K562 (cell line): ENCODE data around the gene PTPN7. TPM values are rescaled to one million over a fixed set of nuclear protein-coding genes. Genes with fewer than 3 reads are reported as not detected.
A peak's percentile ranks its signal among the peaks of the same experiment; 100 is the strongest.

Source experiments
- CCAR2 ChIP-seq: fragments of 200-400 bp; formaldehyde crosslinking; IDR thresholded peaks from 2 replicates; pipeline ENCODE4 v1.6.1; 2017; ENCODE audit warnings: mild to moderate bottlenecking, low read depth, low read length
- ELF2 ChIP-seq: fragments of 250-450 bp; sonication (Bioruptor Pico); IDR thresholded peaks from 2 replicates; pipeline ENCODE4 v1.5.0; 2021; ENCODE audit warnings: mild to moderate bottlenecking
- KLF10 ChIP-seq: fragments of 250-450 bp; sonication (Bioruptor Pico); IDR thresholded peaks from 2 replicates; pipeline ENCODE4 v1.6.1; 2021; ENCODE audit warnings: matching md5 sums
- L3MBTL2 ChIP-seq: fragments of 450-650 bp; IDR thresholded peaks from 2 replicates; pipeline ENCODE4 v1.6.1; 2016; ENCODE audit warnings: mild to moderate bottlenecking, moderate library complexity
- MYBL2 ChIP-seq, 2 experiments: fragments of 450-650 bp in 1 of 2; sonication (generic) in 1 of 2; formaldehyde crosslinking in 1 of 2; IDR thresholded peaks; 2 replicates each; pipeline versions ENCODE4 v1.6.1 to v1.8.1; 2017 to 2022; ENCODE audit warnings: borderline replicate concordance in 1 of 2, inconsistent platforms in 1 of 2, low read depth in 1 of 2, mild to moderate bottlenecking in 1 of 2, missing genetic modification reagents in 1 of 2, moderate library complexity in 1 of 2
- MYNN ChIP-seq, 2 experiments: sonication (generic); formaldehyde crosslinking in 1 of 2; IDR thresholded peaks; 2 replicates each; pipeline versions ENCODE4 v1.5.0 to v1.6.1; 2016 to 2020; ENCODE audit warnings: antibody characterized with exemption in 1 of 2, missing genetic modification reagents in 1 of 2
- NCOA6 ChIP-seq: fragments of 450-650 bp; IDR thresholded peaks from 2 replicates; pipeline ENCODE4 v1.6.1; 2017; ENCODE audit warnings: mild to moderate bottlenecking
- SIN3B ChIP-seq: fragments of 450-650 bp; IDR thresholded peaks from 2 replicates; pipeline ENCODE4 v1.6.1; 2017; ENCODE audit warnings: low read depth, mild to moderate bottlenecking, moderate library complexity
- SMAD1 ChIP-seq: fragments of 150-350 bp; IDR thresholded peaks from 2 replicates; pipeline ENCODE4 v1.6.1; 2014; ENCODE audit warnings: low read length, low read depth; ENCODE audit not compliant: partially characterized antibody
- SUPT5H ChIP-seq: fragments of 450-650 bp; IDR thresholded peaks from 2 replicates; pipeline ENCODE4 v1.6.1; 2016
- TRIM28 ChIP-seq: fragments of 450-650 bp; IDR thresholded peaks from 2 replicates; pipeline ENCODE4 v1.6.1; 2017
- ZC3H4 ChIP-seq: sonication (generic); formaldehyde crosslinking; IDR thresholded peaks from 2 replicates; pipeline ENCODE4 v1.9.0; 2021; ENCODE audit warnings: missing genetic modification reagents, borderline replicate concordance
- ZNF384 ChIP-seq: IDR thresholded peaks from 2 replicates; pipeline ENCODE4 v1.6.1; 2012; ENCODE audit warnings: low read depth, low read length, improper control_type of control experiment
- polyA plus RNA-seq, 8 experiments: library from polyadenylated mRNA; depleted of rRNA in 4 of 8; stranded (reverse) in 5 of 8; unstranded in 3 of 8; fragments of >200 nt; fragmentation: Nextera tagmentation in 2 of 8; fragmentation: Illumina TruSeq in 1 of 8; extraction: Ambion mirVana in 2 of 8; extraction: Trizol in 1 of 8; gene quantifications; 2 replicates each; pipeline versions ENCODE4 v1.2.1 to v1.2.3, GENCODE V29; 2011 to 2014; ENCODE audit warnings: inconsistent platforms in 1 of 8, missing spikeins in 1 of 8
- total RNA-seq, 7 experiments: library from RNA; depleted of rRNA in 6 of 7; stranded (reverse); fragments of >200 nt in 6 of 7; fragmentation: Illumina TruSeq in 2 of 7; extraction: Trizol in 2 of 7; gene quantifications; 2 replicates each; pipeline versions ENCODE4 v1.2.1 to v1.2.3, GENCODE V29; 2011 to 2021; ENCODE audit warnings: low replicate concordance in 1 of 7
- TF ChIP-seq, protein P1 (sequence below): sonication (generic); formaldehyde crosslinking; IDR thresholded peaks from 2 replicates; pipeline ENCODE4 v1.8.1; 2022; ENCODE audit warnings: missing genetic modification reagents
- TF ChIP-seq, protein P2 (sequence below): fragments of 450-650 bp; IDR thresholded peaks from 2 replicates; pipeline ENCODE4 v1.6.1; 2017; ENCODE audit warnings: mild to moderate bottlenecking, moderate library complexity
- TF ChIP-seq, protein P3 (sequence below): fragments of 450-650 bp; IDR thresholded peaks from 2 replicates; pipeline ENCODE4 v1.6.1; 2018; ENCODE audit not compliant: partially characterized antibody
- TF ChIP-seq, protein P4 (sequence below): fragments of 450-650 bp; conservative IDR thresholded peaks from 2 replicates; pipeline ENCODE4 v1.6.1; 2016; ENCODE audit warnings: missing genetic modification characterization, low read depth, mild to moderate bottlenecking, control low read depth, missing compliant biosample characterization

Gene PTPN7
- total and polyA plus RNA-seq, 9 of the 15 experiments (the other 6 are each of a cell fraction or from before 2014, with no cell fraction given) = 18.7 to 144 (median 120) TPM

DNA sequence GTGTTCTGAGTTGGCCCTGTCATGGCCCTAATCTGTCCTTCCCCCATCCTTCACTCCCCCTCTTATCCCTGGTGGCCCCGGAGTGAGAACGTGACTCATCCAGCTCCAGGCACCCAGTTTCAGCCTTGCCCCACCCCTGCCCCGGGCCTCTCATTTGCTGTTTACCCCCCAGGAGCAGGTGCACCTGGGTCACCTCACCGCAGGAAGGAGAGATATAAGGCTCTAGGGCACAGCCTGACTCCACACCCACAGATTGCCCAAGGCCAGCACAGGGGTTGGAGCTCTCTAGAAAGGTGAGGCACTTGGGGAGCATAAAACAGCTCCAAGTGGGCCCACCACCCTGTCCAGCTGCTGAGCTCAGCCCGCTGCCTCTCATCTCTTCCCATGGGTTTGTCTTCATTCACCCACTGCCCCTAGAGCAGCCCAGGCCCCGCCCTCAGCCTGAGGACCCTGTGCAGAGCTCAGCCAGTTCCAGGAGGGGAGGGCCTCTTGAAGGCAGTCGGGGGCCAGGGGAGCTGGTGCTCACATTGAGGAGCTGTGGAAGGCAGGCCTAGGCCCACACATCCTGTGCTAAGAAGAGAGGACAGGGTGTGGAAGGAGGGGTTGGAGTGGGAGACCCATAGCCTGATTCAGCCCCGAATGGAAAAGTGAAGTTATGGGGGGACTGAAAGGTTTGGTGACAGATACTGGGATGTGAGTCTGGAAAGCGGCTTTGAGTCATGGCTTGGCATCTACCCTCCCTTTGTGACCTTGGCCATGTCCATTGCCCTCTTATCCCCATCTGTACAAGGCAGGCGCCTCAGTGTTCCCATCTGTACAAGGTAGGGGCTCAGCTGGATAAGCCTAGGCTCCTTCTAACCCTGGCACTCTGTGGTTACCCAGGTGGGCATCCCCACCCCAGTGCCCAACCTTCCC, 53.8 kb downstream of the PTPN7 start (continued):
- TF ChIP-seq, protein P1, sequence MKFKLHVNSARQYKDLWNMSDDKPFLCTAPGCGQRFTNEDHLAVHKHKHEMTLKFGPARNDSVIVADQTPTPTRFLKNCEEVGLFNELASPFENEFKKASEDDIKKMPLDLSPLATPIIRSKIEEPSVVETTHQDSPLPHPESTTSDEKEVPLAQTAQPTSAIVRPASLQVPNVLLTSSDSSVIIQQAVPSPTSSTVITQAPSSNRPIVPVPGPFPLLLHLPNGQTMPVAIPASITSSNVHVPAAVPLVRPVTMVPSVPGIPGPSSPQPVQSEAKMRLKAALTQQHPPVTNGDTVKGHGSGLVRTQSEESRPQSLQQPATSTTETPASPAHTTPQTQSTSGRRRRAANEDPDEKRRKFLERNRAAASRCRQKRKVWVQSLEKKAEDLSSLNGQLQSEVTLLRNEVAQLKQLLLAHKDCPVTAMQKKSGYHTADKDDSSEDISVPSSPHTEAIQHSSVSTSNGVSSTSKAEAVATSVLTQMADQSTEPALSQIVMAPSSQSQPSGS (CRISPR knock-in tag) = no peak
- no peak for TF ChIP-seq CCAR2
- TF ChIP-seq, protein P2, sequence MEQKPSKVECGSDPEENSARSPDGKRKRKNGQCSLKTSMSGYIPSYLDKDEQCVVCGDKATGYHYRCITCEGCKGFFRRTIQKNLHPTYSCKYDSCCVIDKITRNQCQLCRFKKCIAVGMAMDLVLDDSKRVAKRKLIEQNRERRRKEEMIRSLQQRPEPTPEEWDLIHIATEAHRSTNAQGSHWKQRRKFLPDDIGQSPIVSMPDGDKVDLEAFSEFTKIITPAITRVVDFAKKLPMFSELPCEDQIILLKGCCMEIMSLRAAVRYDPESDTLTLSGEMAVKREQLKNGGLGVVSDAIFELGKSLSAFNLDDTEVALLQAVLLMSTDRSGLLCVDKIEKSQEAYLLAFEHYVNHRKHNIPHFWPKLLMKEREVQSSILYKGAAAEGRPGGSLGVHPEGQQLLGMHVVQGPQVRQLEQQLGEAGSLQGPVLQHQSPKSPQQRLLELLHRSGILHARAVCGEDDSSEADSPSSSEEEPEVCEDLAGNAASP = no peak
- TF ChIP-seq ELF2 (CRISPR knock-in tag) = no peak
- no peak for TF ChIP-seq MYBL2 (IDR thresholded peaks at IDR 0.05; ENCODE audit: low read depth)
- TF ChIP-seq MYBL2 (CRISPR knock-in tag; IDR thresholded peaks at IDR 0.05; ENCODE audit: borderline replicate concordance) = no peak
- TF ChIP-seq, protein P3, sequence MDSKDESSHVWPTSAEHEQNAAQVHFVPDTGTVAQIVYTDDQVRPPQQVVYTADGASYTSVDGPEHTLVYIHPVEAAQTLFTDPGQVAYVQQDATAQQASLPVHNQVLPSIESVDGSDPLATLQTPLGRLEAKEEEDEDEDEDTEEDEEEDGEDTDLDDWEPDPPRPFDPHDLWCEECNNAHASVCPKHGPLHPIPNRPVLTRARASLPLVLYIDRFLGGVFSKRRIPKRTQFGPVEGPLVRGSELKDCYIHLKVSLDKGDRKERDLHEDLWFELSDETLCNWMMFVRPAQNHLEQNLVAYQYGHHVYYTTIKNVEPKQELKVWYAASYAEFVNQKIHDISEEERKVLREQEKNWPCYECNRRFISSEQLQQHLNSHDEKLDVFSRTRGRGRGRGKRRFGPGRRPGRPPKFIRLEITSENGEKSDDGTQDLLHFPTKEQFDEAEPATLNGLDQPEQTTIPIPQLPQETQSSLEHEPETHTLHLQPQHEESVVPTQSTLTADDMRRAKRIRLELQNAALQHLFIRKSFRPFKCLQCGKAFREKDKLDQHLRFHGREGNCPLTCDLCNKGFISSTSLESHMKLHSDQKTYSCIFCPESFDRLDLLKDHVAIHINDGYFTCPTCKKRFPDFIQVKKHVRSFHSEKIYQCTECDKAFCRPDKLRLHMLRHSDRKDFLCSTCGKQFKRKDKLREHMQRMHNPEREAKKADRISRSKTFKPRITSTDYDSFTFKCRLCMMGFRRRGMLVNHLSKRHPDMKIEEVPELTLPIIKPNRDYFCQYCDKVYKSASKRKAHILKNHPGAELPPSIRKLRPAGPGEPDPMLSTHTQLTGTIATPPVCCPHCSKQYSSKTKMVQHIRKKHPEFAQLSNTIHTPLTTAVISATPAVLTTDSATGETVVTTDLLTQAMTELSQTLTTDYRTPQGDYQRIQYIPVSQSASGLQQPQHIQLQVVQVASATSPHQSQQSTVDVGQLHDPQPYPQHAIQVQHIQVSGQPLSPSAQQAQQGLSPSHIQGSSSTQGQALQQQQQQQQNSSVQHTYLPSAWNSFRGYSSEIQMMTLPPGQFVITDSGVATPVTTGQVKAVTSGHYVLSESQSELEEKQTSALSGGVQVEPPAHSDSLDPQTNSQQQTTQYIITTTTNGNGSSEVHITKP = peak; percentile 36
- TF ChIP-seq NCOA6 = no peak
- TF ChIP-seq ZNF384 = no peak
- TF ChIP-seq SMAD1 = no peak
- no peak for TF ChIP-seq SIN3B
- TF ChIP-seq, protein P4, sequence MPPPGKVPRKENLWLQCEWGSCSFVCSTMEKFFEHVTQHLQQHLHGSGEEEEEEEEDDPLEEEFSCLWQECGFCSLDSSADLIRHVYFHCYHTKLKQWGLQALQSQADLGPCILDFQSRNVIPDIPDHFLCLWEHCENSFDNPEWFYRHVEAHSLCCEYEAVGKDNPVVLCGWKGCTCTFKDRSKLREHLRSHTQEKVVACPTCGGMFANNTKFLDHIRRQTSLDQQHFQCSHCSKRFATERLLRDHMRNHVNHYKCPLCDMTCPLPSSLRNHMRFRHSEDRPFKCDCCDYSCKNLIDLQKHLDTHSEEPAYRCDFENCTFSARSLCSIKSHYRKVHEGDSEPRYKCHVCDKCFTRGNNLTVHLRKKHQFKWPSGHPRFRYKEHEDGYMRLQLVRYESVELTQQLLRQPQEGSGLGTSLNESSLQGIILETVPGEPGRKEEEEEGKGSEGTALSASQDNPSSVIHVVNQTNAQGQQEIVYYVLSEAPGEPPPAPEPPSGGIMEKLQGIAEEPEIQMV (tag) = no peak
- TF ChIP-seq ZC3H4 = no peak
- peak; percentile 7; the same call in 1 of the 2 replicates for TF ChIP-seq L3MBTL2
- no peak for TF ChIP-seq KLF10
- TF ChIP-seq TRIM28 = no peak
- peak; percentile 88 for TF ChIP-seq MYNN (IDR thresholded peaks at IDR 0.05)
- TF ChIP-seq MYNN (CRISPR knock-in tag; IDR thresholded peaks at IDR 0.05) = no peak
- no peak for TF ChIP-seq SUPT5H
